ENCODE measurements around the gene BOD1L2. TPM values are rescaled to one million over a fixed set of nuclear protein-coding genes. Genes with fewer than 3 reads are reported as not detected.

The BOD1L2 gene
- total RNA-seq, 4 donors from 2014 or later, result not detected

GRCh38 chr18:57175532-57175931 lies 28.6 kb downstream of the BOD1L2 start:
- WGBS, 2 donors, result 57 to 60% methylated on average over 2 of the region's 2 CpGs
- TF ChIP-seq POLR2A (IDR thresholded peaks at IDR 0.05), result no peak
- no peak for TF ChIP-seq CTCF (IDR thresholded peaks at IDR 0.05)
- H3K4me3 ChIP-seq (ENCODE audit: low read depth, poor library complexity, severe bottlenecking), result no peak overlapping the region
- DNase-seq (ENCODE audit: low spot score in 2 of 2), result peak in 1 of 2 donors; percentile 29
- intact Hi-C loops (cut with DNase I; ENCODE audit: low total_unique reads), result no loop called here

GRCh38 chr18:57185434-57185833 lies 38.5 kb downstream of the BOD1L2 start:
- TF ChIP-seq POLR2A (IDR thresholded peaks at IDR 0.05) (no peak), CTCF (IDR thresholded peaks at IDR 0.05) (no peak)
- DNase-seq (ENCODE audit: low spot score in 2 of 2), result no peak
- 82 to 88% methylated on average over 1 of the region's 1 CpG for whole genome bisulfite sequencing, 2 donors
- H3K4me3 ChIP-seq (ENCODE audit: low read depth, poor library complexity, severe bottlenecking), result no peak overlapping the region
- intact Hi-C loops (cut with DNase I; ENCODE audit: low total_unique reads), result no loop called here

GRCh38 chr18:57188851-57189557 lies 42.1 kb downstream of the BOD1L2 start:
- DNase-seq (ENCODE audit: low spot score in 2 of 2), result no peak
- H3K4me3 ChIP-seq (ENCODE audit: low read depth, poor library complexity, severe bottlenecking), result no peak overlapping the region
- intact Hi-C loops (cut with DNase I; ENCODE audit: low total_unique reads), result no loop called here
- WGBS, 2 donors, result 61 to 66% methylated on average over 6 of the region's 6 CpGs
- TF ChIP-seq CTCF (IDR thresholded peaks at IDR 0.05) (no peak), POLR2A (IDR thresholded peaks at IDR 0.05) (no peak)

GRCh38 chr18:57190026-57190425 lies 43.1 kb downstream of the BOD1L2 start:
- no peak for DNase-seq (ENCODE audit: low spot score in 2 of 2)
- no peak for TF ChIP-seq POLR2A (IDR thresholded peaks at IDR 0.05)
- TF ChIP-seq CTCF (IDR thresholded peaks at IDR 0.05), result no peak
- intact Hi-C loops (cut with DNase I; ENCODE audit: low total_unique reads), result no loop called here
- WGBS, 2 donors, result 71 to 81% methylated on average over 1 of the region's 1 CpG
- no peak overlapping the region for H3K4me3 ChIP-seq (ENCODE audit: low read depth, poor library complexity, severe bottlenecking)

GRCh38 chr18:57194070-57194469 lies 47.2 kb downstream of the BOD1L2 start:
- no peak for TF ChIP-seq CTCF (IDR thresholded peaks at IDR 0.05)
- no peak for DNase-seq (ENCODE audit: low spot score in 2 of 2)
- H3K4me3 ChIP-seq (ENCODE audit: low read depth, poor library complexity, severe bottlenecking), result no peak overlapping the region
- WGBS, 2 donors, result 47 to 58% methylated on average over 3 of the region's 3 CpGs
- intact Hi-C loops (cut with DNase I; ENCODE audit: low total_unique reads), result no loop called here

- WGBS, 2 donors, result 73 to 80% methylated on average over 3 of the region's 3 CpGs
- no peak for DNase-seq (ENCODE audit: low spot score in 2 of 2)
- H3K4me3 ChIP-seq (ENCODE audit: low read depth, poor library complexity, severe bottlenecking), result no peak overlapping the region
- TF ChIP-seq POLR2A (IDR thresholded peaks at IDR 0.05) (no peak), CTCF (IDR thresholded peaks at IDR 0.05) (no peak)
- intact Hi-C loops (cut with DNase I; ENCODE audit: low total_unique reads), result no loop called here
These were observed 47.7 kb downstream of the BOD1L2 start for GRCh38 chr18:57194622-57195021.

Data from lower leg skin (tissue), 4 donors.